ENCODE data around the gene SDCCAG8.
A peak's percentile ranks its signal among the peaks of the same experiment; 100 is the strongest.

Gene SDCCAG8

DNA sequence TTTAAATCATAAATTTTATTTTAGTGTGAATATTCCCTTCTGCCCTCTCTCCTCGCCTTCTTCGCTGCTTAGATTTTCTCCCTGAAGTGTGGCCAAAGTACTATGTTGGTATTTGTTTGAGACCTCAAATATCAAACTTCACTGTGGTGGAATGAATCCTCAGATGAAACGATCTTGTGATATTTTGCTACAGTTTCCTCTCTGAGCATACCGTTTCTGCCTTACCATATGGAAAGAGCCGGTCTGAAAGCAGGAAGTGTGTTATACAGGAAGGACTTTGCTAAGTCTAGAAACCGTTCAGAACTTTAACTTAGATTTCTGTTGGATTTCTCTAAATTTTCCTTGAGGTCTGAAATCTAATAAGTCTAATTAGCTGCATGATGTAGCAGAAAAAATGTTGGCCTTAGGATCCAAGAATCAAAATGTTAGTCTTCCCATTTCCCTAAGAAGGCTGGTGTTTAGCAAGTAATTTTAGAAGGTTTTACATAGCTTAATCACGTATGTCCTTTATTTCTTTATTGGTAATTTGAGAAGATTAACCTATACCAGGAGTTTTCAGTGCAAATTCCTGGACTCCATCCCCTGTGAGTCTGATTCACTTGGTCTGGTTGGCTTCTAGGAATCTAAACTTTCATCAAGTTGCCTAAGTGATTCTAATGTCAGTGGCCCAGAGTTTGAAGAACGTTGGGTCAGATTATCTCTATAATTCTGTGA is 30.7 kb downstream of the SDCCAG8 start:
- DNase-seq (ENCODE audit: low spot score), result no peak

DNA sequence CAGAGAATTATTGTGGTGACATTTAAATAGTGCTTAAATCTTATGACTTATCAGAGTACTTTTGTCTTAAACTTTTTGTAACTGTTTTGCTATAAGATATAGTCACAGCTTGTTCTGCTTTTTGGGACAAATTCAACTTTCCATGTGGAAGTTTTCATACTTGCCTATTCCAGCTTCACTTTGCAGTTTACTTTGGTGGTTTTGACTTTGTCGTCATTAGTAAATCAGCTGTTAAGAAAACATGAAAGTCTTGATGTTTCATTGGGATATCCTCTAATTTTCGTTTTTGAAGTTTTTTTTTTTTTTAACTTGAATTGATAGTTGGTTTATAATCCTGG is 31.3 kb downstream of the SDCCAG8 start:
- DNase-seq (ENCODE audit: low spot score), result no peak

DNA sequence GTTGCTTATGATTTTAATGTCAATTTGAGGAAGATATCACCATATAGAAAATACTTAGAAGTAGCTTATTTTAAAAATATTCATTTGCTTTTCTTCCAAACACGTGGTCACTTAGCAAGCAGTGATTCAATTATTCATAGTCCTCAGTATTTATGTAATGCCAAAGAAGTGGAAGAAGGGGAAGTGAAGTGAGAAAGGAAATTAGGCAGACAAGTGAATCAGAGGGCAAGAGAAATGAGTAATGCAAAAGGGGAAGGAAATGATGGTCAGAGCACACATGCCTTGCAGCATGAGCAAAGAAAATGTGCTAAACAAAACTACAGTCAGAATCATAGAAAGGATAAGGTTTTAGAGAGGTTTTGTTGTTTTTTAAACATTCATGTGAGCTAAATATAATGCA is 31.8 kb downstream of the SDCCAG8 start:
- DNase-seq (ENCODE audit: low spot score), result peak; percentile 83

DNA sequence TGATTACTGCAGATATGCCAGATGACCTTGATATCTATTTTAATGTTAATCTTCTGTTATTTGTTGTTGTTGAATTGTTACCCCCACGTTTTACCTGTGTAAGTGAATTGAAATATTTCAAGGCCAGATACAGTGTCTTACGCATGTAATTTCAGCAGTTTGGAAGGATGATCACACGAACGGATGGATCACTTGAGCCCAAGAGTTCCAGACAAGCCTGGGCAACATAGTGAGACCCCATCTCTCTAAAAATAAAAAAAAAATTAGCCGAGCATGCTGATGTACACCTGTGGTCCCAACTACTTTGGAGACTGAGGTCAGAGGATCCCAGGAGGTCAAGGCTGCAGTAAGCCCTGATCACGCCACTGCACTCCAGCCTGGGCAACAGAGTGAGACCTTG is 32.2 kb downstream of the SDCCAG8 start:
- no peak for DNase-seq (ENCODE audit: low spot score)

DNA sequence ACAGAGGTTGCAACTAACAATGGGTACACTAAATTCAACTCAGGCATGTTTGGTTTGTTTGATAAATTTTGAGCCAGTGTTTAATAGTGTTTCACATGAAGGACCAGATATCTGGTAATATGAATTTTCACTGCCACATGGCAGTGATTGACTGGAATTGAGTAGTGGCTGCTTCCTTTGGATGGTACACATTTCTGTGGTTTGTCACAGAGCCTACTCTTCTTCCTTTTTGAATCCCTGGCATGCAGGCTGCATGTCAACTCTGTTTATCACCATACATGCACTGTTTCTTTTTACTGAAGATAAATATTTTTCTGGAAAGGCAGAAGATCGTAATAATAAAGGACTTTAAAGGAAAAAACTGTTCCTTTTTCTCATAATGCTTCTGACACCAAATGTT is 35.5 kb downstream of the SDCCAG8 start:
- DNase-seq (ENCODE audit: low spot score), result no peak

DNA sequence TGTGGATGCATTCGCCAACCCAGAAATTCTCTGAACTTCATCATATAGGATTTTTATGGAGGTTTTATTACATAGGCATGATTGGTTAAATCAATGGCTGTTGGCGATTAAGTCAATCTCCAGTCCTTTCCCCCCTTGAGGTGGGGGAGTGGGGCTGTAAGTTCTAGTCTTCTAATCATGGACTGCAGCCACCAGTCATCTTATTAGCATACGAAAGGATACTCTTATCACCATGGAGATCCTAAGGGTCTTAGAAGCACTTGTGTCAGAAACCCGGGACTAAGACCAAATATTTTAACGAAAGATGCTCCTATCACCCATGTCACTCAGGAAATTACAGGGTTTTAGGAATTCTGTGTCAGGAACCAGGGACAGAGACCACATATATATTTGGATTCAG is 36.3 kb downstream of the SDCCAG8 start:
- no peak for DNase-seq (ENCODE audit: low spot score)

DNA sequence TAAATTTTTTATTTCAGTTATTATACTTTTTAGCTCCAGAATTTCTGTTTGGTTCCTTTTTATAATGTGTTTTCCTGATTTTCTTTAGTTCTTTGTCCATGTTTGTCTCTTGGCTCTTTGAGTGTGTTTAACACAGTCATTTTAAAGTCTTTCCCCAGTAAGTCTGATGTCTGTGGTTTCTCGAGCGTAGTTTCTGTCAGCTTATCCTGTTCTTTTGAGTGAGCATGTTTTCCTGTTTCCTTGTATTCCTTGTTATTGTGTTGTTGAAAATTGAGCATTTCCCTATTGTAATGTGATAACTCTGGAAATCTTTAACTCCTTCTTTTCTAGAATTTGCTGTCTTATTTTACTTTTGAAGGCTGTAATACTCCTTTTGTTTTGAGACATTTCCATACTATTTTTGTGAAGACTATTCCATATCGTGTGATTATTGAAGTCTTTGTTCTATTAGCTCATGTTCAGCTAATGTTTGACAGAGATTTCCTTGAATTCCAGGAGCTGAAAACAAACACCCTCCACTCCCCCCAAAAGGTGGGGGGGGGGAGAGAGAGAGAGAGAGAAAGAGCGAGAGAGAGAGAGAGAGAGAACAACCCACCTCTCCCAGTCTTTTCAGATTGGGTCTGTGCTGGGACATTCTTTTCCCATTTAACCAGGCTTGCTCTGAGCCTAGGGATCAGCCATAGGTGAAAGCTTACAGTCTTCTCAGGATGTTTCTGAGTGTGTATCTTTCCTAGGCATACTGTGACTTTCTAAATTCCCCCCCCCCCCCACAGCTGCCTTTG is 38.3 kb downstream of the SDCCAG8 start:
- no peak for DNase-seq (ENCODE audit: low spot score)

DNA sequence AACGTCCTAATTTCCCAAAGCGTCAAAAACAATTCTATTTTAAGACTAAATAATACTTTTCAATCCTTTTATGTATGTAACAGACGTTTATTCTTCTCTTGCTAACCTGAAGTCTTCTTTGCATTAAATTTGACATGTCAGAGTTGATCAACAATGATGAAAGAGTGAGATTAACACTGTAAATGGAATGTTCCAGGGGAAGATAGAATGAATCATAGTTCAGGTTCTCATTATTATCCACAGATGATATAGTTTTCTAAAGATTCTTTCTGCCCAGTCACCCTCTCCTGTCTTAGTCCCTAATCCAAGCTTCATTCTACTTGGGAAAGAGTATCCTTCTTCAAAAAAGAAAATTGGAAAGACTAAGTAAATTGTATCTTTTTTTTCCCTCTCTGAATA is 38.9 kb downstream of the SDCCAG8 start:
- DNase-seq (ENCODE audit: low spot score), result no peak

DNA sequence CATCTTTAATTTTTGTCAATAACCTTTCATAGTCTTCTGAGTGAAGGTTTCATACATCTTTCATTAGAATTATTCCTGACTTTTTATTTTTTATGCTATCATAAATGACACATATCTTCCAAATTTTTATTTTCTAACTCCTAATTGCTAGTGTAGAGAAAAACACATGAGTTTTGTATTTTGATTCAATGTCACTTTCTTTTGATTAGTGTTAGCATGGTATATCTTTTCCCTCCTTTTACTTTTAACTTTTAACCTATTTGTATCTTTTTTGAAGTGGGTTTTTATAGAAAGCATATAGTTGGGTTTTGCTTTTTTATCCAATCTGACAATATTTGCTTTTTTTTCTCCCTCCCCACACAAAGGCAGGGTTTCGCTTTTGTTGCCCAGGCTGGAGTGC is 43.2 kb downstream of the SDCCAG8 start:
- DNase-seq (ENCODE audit: low spot score), result no peak

DNA sequence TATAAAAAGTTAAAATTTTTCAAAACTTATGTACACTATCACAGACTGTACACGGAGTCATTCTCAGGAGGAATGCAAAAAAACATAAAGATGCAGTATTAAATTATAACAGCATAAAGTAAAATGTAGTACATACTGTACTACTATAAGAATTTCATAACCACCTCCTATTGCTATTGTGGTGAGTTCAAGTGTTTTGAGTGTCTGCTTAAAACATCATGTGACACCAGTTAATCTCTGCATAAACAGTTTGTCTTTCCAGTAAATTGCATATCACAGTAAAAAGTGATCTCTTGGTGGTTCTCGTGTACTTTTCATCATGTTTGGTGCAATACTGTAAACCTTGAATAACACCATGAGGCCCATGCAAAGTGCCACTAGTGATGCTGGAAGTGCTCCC is 45.2 kb downstream of the SDCCAG8 start:
- DNase-seq (ENCODE audit: low spot score), result no peak

DNA sequence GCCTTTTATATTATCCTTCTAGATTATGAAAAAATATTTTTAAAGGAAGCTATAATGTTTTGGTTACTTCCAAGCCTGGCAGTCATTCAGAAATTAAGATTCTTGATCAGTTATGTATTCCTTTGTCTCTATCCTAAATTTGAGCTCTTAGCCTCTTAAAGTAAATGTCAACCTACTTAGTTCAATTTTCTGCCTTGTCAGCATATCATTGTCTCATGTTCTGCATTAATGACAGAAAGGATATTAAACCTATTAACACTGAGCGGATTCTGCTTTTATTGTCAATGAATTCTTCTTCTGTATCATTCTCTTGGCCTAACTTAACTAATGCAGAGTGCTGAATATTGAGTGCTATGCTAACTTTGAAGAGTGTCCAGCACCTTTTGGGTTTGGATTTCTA is 56.0 kb downstream of the SDCCAG8 start:
- DNase-seq (ENCODE audit: low spot score), result no peak

DNA sequence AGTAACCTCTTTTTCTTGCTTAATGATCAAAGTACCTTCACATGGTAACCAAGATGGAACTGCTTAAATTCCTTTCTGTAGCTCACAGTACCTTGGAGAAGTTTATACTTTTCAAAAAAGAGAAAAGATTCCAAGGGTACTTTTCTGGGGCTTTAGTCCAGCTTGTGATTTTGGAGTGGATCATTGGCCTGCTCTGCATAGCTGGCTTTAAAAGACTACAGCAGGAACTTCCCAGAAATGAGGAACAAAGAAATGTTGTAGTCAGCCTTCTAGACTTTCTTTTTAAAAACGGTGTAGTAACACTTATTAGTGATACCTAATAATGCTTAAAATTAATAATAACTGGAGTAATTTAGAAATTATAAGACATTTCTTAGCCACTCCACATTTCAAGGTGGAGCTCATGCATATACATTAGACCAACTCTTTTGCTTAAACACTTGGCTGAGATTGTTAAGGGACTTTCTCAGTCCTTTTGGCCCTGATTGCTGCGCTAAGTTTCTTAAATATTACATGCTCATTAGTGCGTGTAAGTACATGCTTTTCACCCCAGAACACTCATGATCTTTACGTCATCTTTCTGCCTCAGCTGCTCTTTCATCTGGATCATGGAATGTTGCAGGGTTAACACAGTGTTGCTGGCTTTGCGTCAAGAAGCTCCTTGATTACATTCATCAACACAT is 57.3 kb downstream of the SDCCAG8 start:
- DNase-seq (ENCODE audit: low spot score), result no peak

DNA sequence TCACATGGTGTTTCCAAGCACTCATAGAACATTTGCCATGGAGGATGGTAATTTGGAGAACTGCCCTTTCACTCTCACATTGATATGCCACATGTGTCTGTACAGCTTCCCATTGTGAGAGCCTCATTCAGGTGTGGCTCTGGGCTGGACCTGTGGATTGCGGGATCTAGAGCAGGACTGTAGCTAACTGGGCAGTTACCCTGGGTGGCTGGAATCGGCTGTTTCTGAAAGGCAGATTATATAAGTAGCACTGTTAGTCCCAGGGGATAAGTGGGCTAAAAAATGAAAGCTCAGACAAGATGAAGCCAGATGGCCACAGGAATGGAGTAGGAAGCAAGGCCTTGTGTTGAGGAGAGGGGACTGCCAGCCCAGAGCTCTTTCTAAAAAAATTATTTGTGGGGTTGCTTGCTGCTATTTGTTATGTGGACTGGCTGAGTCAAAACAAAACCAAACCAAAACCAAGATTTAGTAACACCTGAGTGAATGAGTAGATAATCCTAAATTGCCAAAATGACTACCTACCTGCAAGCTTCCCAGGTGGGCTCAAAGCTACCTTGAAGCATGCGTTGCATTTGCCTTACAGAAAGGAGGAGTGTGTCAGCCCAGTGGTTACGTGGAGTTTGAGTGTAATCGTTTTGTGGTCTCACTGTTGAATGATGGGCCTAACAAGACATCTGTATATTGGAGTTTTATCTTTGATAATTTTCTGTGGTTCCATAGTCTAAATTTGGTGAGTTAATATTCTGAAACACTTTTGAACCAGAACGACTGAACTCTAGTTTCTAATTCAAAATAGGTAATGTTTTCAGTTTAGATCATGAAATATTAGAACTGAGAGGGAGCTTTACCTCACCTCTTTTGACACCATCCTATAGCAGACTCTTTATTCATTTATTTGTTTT is 58.0 kb downstream of the SDCCAG8 start:
- DNase-seq (ENCODE audit: low spot score), result no peak

DNA sequence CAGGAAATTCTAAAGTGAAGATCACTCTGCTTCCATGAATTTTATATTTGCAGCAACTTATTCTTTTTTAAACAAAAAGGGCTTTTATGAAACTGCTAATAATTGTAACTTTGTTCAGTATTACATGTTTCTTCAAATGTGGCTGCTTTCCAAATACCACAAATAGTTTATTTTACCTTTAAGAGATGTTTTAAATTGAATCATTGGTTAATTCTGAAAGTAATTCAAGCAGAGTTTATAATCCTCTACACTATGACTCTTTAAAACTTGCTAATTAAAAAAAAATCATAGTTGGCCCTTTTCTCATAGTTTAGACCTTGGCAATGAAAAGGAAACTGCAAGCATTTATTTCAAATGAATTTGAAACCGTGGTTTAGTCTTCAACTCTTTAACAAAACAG is 59.6 kb downstream of the SDCCAG8 start:
- no peak for DNase-seq (ENCODE audit: low spot score)

DNA sequence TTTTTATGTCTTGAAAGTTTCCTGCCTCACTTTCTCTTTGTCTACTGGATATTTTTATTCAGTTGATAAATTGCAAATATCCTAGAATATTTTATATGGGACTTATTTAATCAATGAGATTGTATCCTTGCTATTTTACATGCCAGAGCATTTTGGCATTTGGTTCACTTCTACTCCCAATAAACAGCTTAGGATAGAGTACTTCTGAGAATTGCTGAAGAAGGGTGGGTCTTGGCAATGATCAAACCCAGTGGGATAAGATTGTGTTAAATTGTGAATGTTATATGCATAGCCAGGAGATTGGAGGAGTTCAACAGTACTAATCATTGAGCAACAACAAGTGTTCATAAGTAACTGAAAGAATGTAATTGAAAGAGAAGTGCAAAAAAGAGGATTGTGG is 60.1 kb downstream of the SDCCAG8 start:
- no peak for DNase-seq (ENCODE audit: low spot score)

DNA sequence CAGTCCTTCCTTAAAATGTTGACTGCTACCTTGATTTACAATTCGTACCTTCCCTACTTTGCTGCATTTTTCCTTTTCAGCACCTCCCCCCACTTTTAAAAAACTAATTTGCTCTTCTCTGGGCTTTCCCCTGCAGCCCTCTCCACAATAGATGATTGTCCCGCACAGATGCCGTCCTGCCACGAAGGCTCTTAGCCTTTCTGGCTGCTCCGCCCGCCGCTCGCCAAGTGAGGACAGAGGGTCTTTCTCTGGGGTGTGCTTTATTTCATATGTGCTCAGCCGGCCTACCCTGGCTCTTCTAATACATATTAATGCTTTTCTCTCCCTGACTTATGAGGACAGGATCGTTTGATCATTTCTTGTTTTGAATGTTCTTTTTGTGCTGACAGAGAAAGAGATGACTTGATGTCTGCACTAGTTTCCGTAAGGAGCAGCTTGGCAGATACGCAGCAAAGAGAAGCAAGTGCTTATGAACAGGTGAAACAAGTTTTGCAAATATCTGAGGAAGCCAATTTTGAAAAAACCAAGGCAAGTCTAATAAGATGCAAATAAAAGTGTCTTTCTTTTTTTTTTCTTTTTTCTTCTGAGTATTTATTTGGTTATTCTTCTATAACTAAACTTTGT is 60.6 kb downstream of the SDCCAG8 start:
- no peak for DNase-seq (ENCODE audit: low spot score)

DNA sequence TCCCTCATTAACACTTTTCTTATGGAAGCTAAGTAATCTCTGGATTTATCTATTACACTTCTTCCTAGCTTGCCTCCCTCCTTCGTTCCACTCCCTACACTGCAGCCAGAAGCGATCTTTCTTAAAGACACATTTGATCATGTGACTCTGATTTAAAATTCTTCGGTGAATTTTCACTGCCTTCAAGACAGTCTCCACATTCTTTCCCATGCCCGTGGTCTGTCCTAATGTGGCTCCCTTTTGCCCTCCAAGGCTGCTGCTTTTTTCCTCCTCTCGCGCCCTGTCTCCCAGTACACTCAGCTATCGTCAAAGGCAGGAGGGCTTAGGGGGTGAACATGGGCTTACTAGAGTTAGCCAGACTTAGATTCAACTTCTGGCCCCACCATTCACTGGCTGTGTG is 64.4 kb downstream of the SDCCAG8 start:
- no peak for DNase-seq (ENCODE audit: low spot score)

DNA sequence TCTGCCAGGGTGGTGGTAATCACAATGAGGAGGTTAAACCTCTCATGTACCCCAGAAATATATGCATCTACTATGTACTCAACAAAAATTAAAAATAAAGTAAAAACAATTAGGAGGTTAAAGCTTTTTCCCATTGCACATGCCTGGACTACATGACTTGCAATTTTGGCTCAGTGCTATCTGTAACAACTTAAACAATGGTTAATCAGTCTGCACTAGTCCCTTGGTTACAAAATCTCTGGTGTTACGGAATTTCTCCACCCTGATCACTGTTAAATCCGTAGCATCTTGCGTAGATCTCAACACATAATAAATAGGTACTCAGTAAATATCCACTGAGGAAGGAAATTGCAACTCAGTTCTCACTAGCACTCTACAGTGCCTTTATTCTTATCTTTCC is 66.5 kb downstream of the SDCCAG8 start:
- no peak for DNase-seq (ENCODE audit: low spot score)

DNA sequence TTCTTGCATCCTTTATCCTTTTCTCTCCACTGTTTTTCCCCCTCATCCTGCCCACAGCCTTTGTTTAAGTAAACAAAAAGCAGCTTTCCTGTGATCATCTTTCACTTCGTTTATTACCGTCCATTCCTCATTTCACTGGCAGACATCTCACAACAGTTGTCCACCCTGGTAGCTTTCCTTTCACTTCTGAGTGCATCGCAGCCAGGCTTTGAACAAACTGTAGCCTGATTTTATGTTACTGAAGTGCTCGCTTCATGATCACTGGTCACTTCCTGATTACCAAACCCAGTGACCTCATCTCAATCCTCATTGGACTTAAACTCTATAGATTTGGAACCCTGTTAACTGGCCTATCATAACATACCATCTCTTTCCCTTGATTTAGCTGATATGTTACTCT is 67.7 kb downstream of the SDCCAG8 start:
- DNase-seq (ENCODE audit: low spot score), result no peak

DNA sequence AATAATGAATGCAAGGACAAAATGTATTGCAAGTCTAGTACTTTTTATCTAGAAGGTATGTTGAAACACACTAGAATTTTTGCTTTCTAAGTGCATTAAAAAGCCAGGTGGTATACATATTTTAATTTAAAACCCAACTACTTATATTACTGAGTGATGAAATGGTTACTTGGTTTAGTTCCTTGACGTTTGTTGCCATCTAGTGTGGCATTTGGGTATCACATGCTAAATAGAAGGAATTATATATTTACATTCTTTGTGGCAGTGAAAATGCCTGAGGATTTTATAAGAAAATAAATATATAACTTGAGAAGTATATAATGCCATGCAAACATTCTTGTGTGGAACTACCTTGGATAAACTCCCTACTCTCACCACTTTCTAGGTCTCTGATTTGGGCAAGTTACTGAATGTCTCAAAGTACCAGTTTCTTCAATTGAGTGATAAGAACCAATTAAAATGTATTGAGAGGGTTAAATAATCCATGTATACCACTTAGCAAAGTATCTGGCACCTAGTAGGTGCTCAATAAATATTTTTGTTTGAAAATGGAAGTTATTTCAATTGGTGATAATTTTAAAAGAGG is 69.6 kb downstream of the SDCCAG8 start:
- DNase-seq (ENCODE audit: low spot score), result peak; percentile 62

DNA sequence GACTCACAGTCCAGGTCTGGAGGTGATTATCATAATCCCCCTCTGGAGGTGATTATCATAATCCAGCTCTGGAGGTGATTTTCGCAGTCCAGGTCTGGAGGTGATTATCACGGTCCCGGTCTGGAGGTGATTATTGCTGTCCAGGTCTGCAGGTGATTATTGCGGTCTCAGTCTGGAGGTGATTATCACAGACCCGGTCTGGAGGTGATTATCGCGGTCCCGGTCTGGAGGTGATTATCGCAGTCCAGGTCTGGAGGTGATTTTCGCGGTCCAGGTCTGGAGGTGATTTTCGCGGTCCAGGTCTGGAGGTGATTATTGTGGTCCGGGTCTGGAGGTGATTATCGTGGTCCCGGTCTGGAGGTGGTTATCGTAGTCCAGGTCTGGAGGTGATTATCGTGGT is 76.6 kb downstream of the SDCCAG8 start:
- no peak for DNase-seq (ENCODE audit: low spot score)

DNA sequence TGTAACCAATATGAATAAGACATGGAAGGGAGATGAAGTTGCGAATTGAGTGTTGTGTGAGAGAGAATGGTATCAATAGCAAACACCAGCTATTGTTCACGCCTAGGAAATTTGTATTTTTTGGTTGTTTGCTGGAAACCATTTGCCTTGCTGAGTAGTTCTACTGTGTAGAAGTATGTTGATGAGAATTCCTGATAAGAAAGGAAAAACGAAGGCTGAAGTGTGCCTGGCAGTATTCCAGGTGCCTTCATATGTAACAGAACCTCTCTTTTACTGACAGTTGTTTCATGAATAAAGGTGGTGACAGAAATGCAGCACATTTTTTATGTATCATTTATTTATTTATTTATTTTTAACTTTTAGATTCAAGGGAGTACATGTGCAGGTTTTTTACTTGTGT is 79.5 kb downstream of the SDCCAG8 start:
- no peak for DNase-seq (ENCODE audit: low spot score)

Measured in RKO (cell line).